ENCODE data around the gene RIPOR1.

- TF ChIP-seq POLR2A (IDR thresholded peaks at IDR 0.05; ENCODE audit: low read length) (no peak), GATA1 (IDR thresholded peaks at IDR 0.05; ENCODE audit: low read depth, low read length) (no peak)
Measured at GRCh38 chr16:67579686-67580085, 51.1 kb downstream of the RIPOR1 start.
